A673 (cell line): ENCODE results near the gene TEK.

Experiments
- CTCF ChIP-seq: fragments of 300-800, 200-600 bp; sonication (generic); conservative IDR thresholded peaks from 2 replicates; pipeline ENCODE4 v1.5.1; 2017; ENCODE audit warnings: low read depth, mild to moderate bottlenecking, antibody characterized with exemption, low read length, moderate library complexity, mixed read lengths
- EZH2 ChIP-seq: fragments of 200-600 bp; sonication (generic); IDR thresholded peaks from 2 replicates; pipeline ENCODE4 v1.6.1; 2017; ENCODE audit warnings: borderline replicate concordance, low read depth, mild to moderate bottlenecking, mixed read lengths, antibody characterized with exemption, low read length; ENCODE audit not compliant: poor library complexity, severe bottlenecking

DNA sequence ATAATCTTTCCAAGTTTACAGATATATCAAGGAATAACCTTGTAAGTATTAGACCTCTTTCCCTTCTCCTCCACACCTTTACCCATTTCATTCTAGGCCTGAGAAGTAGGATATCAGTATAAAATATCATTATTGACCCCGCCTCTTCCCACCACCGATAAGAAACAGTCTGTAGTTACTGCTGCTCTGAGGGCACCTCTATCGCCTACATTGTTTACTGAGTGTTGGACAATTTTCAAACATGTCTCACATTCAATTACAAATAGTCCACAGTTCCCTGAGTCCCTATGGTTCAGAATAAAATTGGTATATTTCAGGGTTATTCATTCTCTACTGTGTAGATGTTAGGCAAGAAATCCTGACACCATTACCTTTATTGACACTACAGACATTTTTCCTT, 73.4 kb downstream of the TEK start:
- no peak for TF ChIP-seq CTCF
- TF ChIP-seq EZH2, result no peak
